PFSK-1 (cell line): ENCODE data around the gene LEMD2.

Experiments
- REST ChIP-seq, 2 experiments: IDR thresholded peaks; 2 replicates each; pipeline versions ENCODE4 v1.6.1 to v1.8.0; 2011 to 2012; ENCODE audit warnings: low read depth in 2 of 2, low read length in 2 of 2, control low read depth in 1 of 2, inconsistent platforms in 1 of 2, mild to moderate bottlenecking in 1 of 2, moderate library complexity in 1 of 2; ENCODE audit not compliant: insufficient read depth in 1 of 2
- SIN3A ChIP-seq: IDR thresholded peaks from 2 replicates; pipeline ENCODE4 v1.6.1; 2012; ENCODE audit warnings: mild to moderate bottlenecking, low read length, moderate library complexity, borderline replicate concordance; ENCODE audit not compliant: insufficient read depth

GRCh38 chr6:33787346-33787953 is 1.5 kb downstream of the LEMD2 start:
- no peak for TF ChIP-seq SIN3A
- no peak for TF ChIP-seq REST (IDR thresholded peaks at IDR 0.05; ENCODE audit: insufficient read depth in 1 of 2, low read depth in 2 of 2, low read length in 2 of 2)
